ENCODE measurements around the gene PAM.

GRCh38 chr5:102713278-102713677 is 41.8 kb upstream of the PAM start:
- no peak for TF ChIP-seq CTCF (IDR thresholded peaks at IDR 0.05)
- no peak for TF ChIP-seq POLR2A (IDR thresholded peaks at IDR 0.05)
